Right atrium auricular region (tissue), 2 donors: Measurements from ENCODE around the gene FARS2. TPM values are rescaled to one million over a fixed set of nuclear protein-coding genes. Genes with fewer than 3 reads are reported as not detected.

Source experiments
- DNase-seq: peaks from one replicate; pipeline ENCODE4 v3.0.0-alpha.2; 2019; ENCODE audit warnings: low spot score
- H3K27ac ChIP-seq, 2 donors: fragments of 200-600 bp; sonication (generic); 1 replicate in 1 of 2; 2 replicates in 1 of 2; pipeline ENCODE4 v1.5.1; 2016 to 2019
- H3K27me3 ChIP-seq, 2 donors: fragments of 200-600 bp; sonication (generic); one replicate each; pipeline versions ENCODE4 v1.5.1 to v1.6.0; 2017 to 2019
- H3K36me3 ChIP-seq: fragments of 200-600 bp; sonication (generic); one replicate; pipeline ENCODE4 v1.5.1; 2016
- H3K4me1 ChIP-seq, 2 donors: fragments of 200-600 bp; sonication (generic); one replicate each; pipeline versions ENCODE4 v1.5.1 to v1.6.0; 2017 to 2019
- H3K4me3 ChIP-seq, 2 donors: fragments of 200-600 bp; sonication (generic); 1 replicate in 1 of 2; 2 replicates in 1 of 2; pipeline ENCODE4 v1.5.1; 2017 to 2019; ENCODE audit warnings: mild to moderate bottlenecking in 1 of 2, moderate library complexity in 1 of 2
- H3K9me3 ChIP-seq, 2 donors: fragments of 200-600 bp; sonication (generic); one replicate each; pipeline ENCODE4 v1.5.1; 2019
- total RNA-seq, 2 donors: library from RNA; depleted of rRNA; stranded (reverse); fragments of >200 nt; gene quantifications; one replicate each; pipeline ENCODE4 v1.1.0, GENCODE V29; 2016
- TF ChIP-seq, protein P1 (sequence below), 2 donors: fragments of 200-600 bp; sonication (generic); IDR thresholded peaks; one replicate each; pipeline ENCODE4 v1.5.1; 2019; ENCODE audit warnings: antibody characterized with exemption in 2 of 2

The FARS2 gene
- total RNA-seq, 2 donors from 2014 or later, result 9.4 to 15.0 TPM

DNA sequence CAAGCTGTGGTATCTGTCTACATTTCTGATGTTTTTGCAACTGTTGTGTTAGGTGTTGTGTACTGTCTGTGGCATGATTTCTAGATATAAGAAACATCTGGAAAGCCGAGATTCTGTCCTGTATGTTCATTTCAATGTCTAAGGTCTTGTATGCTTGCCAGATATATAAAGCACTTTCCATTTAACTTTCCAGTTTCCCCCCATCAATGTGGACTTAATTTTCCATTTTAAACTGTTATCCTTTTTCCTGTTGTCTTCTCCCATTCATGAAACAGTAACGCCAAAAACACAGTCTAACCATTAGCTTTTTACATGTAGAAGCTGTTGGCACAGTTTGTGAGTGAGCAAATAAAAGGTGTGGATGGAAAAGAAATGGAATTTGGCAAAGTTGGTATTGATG lies 181.6 kb downstream of the FARS2 start:
- Histone ChIP-seq H3K4me3 (no peak overlapping the region), H3K27ac (no peak overlapping the region), H3K27me3 (no peaks in the 10 kb centered on the region), H3K4me1 (peaks cover 0 to 10% of the 10 kb centered on the region in 2 donors), H3K36me3 (no peaks in the 10 kb centered on the region), H3K9me3 (no peaks in the 10 kb centered on the region)
- DNase-seq, result no peak
- TF ChIP-seq, protein P1, sequence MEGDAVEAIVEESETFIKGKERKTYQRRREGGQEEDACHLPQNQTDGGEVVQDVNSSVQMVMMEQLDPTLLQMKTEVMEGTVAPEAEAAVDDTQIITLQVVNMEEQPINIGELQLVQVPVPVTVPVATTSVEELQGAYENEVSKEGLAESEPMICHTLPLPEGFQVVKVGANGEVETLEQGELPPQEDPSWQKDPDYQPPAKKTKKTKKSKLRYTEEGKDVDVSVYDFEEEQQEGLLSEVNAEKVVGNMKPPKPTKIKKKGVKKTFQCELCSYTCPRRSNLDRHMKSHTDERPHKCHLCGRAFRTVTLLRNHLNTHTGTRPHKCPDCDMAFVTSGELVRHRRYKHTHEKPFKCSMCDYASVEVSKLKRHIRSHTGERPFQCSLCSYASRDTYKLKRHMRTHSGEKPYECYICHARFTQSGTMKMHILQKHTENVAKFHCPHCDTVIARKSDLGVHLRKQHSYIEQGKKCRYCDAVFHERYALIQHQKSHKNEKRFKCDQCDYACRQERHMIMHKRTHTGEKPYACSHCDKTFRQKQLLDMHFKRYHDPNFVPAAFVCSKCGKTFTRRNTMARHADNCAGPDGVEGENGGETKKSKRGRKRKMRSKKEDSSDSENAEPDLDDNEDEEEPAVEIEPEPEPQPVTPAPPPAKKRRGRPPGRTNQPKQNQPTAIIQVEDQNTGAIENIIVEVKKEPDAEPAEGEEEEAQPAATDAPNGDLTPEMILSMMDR (IDR thresholded peaks at IDR 0.05), result no peak

DNA sequence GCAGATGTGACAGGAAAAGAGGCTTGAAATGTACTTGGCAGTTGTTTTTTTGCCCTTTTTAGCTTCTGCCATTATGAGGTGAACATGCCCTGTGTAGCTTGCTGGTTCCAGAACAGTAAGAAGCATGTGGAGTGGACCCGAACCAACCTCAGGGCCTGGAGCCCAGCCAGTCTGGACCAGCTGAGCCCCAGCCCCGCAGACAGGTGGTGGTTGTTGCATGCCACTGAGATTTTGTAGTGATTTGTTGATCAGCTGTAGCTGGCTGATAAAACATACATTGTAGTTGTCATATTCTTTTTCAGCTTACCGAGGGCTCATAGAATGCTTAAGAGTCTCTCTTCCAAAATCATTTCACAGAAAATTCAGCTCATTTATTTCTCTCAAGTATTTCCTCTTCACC lies 182.2 kb downstream of the FARS2 start:
- Histone ChIP-seq H3K36me3 (no peaks in the 10 kb centered on the region), H3K27ac (no peak overlapping the region), H3K4me1 (peaks cover 0 to 10% of the 10 kb centered on the region in 2 donors), H3K9me3 (no peaks in the 10 kb centered on the region), H3K27me3 (no peaks in the 10 kb centered on the region), H3K4me3 (no peak overlapping the region)
- TF ChIP-seq, protein P1 (IDR thresholded peaks at IDR 0.05), result no peak
- DNase-seq, result no peak

DNA sequence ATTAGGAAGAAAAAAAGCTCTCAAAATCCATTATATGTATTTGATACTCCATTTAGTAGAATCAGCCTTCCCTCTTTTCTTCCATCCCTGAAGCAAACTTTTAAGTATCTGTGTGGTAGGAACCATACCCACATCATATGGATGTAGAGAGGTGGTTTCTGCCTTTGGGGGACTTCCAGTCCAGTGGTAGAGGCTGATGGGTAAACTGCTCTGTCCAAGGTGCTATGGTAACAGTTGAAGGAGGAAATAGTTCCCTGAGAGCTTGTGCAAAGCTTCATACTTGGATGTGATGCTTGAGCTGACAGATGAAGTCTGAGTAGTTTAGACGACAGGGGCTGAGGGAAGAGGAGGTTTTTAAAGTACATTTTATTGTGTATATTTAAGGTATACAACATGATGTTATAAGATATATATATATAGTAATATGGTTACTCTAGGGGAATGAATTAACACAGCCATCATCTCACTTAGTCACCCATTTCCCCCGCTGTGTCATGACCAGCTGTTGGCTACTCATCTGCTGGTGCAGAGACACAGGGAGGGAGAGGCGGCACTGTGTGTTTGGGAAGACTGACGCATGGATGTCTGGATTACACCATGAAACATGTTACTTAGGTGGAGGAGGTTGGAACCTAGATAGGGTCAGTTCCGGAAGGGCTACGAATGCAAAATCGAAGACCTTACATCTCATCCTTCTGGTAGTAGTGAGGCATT lies 185.2 kb downstream of the FARS2 start:
- Histone ChIP-seq H3K9me3 (no peaks in the 10 kb centered on the region), H3K36me3 (no peaks in the 10 kb centered on the region), H3K27me3 (no peaks in the 10 kb centered on the region), H3K4me3 (no peak overlapping the region), H3K4me1 (peaks cover 0 to 10% of the 10 kb centered on the region in 2 donors), H3K27ac (no peak overlapping the region)
- TF ChIP-seq, protein P1 (IDR thresholded peaks at IDR 0.05), result no peak
- no peak for DNase-seq

DNA sequence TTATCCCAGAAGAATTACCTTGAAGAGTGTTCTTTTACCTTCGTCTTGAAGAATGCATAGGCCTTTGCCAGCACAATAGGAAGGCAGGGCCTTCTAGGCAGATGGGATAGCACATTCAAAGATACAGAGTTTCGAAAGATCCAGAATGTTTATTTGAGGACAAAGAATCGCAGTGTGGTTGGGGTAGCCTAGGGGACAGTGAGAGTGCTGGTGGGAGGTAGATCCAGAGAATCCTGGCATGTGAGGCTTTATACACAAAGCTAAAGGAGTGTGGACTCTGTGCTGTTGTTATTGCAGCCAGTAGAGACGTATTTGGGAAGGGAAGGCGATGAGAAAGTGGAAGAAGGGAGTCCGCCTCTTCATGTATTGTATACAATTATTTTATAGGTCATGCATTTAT lies 186.6 kb downstream of the FARS2 start:
- TF ChIP-seq, protein P1 (IDR thresholded peaks at IDR 0.05), result no peak
- Histone ChIP-seq H3K4me1 (peaks cover 0 to 10% of the 10 kb centered on the region in 2 donors), H3K27me3 (no peaks in the 10 kb centered on the region), H3K9me3 (no peaks in the 10 kb centered on the region), H3K36me3 (no peaks in the 10 kb centered on the region), H3K4me3 (no peak overlapping the region), H3K27ac (no peak overlapping the region)
- no peak for DNase-seq

DNA sequence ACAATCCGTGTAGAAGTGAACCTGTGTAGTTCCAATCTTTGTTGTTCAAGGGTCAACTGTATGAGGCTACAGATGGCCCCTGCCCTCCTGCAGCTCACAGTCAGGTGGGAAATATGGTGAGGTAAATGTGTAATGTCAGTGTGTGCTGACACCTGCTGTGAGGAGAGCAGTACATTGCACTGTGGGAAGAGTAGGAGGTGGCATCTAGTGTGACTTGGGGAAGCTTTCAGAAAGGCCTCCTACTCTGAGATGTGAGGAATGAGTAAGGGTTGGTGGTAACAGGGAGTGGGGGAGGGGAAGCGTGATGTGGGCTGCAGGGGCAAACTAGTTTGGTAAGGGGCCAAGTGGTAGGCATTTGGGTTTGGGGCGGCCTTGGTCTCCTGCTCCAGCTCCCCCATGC lies 188.8 kb downstream of the FARS2 start:
- no peak overlapping the region for H3K27ac ChIP-seq
- no peak for DNase-seq
- no peak overlapping the region for H3K4me3 ChIP-seq
- H3K9me3 ChIP-seq, result no peaks in the 10 kb centered on the region
- TF ChIP-seq, protein P1 (IDR thresholded peaks at IDR 0.05), result no peak
- H3K36me3 ChIP-seq, result no peaks in the 10 kb centered on the region
- no peaks in the 10 kb centered on the region for H3K27me3 ChIP-seq
- no peaks in the 10 kb centered on the region for H3K4me1 ChIP-seq

DNA sequence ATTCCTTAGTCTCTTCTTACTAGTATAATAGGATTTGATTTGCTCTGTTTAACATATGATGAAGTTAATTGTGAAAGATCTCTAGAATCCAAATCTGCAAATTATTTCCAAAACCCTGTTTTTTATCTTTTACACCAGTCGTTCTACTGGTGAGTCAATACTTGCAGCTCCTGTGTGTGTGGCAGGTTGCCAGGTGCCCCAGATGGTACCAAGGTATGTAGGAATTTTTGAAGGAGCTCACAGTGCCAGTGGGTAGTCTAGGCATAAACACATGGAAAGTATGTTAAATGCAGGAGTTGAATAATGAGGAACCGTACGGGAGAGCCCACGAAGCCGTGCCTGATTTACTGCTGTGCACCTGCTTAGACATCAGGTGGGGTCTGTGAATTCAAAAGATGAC lies 192.2 kb downstream of the FARS2 start:
- H3K4me3 ChIP-seq, result no peak overlapping the region
- H3K4me1 ChIP-seq, result peaks cover 0 to 4% of the 10 kb centered on the region in 2 donors
- TF ChIP-seq, protein P1 (IDR thresholded peaks at IDR 0.05), result no peak
- no peaks in the 10 kb centered on the region for H3K36me3 ChIP-seq
- H3K27me3 ChIP-seq, result no peaks in the 10 kb centered on the region
- no peak overlapping the region for H3K27ac ChIP-seq
- DNase-seq, result no peak
- no peaks in the 10 kb centered on the region for H3K9me3 ChIP-seq
